Prostate gland (tissue), 2 donors: Measurements from ENCODE around the gene EIF4ENIF1.

Experiments
- CTCF ChIP-seq, 4 experiments: fragments of 200-600 bp in 2 of 4; fragments of 450-650 bp in 2 of 4; sonication (generic) in 2 of 4; IDR thresholded peaks; 1 replicate in 3 of 4; 2 replicates in 1 of 4; pipeline ENCODE4 v1.5.1; 2016 to 2019; ENCODE audit warnings: antibody characterized with exemption in 4 of 4, mild to moderate bottlenecking in 2 of 4, moderate library complexity in 2 of 4
- POLR2A ChIP-seq: fragments of 450-650 bp; IDR thresholded peaks from one replicate; pipeline ENCODE4 v1.6.1; 2016; ENCODE audit warnings: antibody characterized with exemption, mild to moderate bottlenecking

GRCh38 chr22:31520051-31520450, 30.4 kb upstream of the EIF4ENIF1 start:
- TF ChIP-seq CTCF (IDR thresholded peaks at IDR 0.05) (no peak), POLR2A (no peak)
